Natural killer cell (primary cell): ENCODE measurements around the gene ZNF318. TPM values are rescaled to one million over a fixed set of nuclear protein-coding genes. Genes with fewer than 3 reads are reported as not detected.

ENCODE experiments used
- ATAC-seq, 3 donors: fragments of 150-1000 bp in 2 of 3; fragments of 200-7000 bp in 1 of 3; cut with Tn5 transposase; 1 replicate in 1 of 3; 2 replicates in 2 of 3; pipeline ENCODE4 v1.10.0; 2021; ENCODE audit warnings: mild to moderate bottlenecking in 2 of 3, moderate library complexity in 2 of 3
- DNase-seq, 2 donors: peaks; one replicate each; pipeline versions ENCODE4 v3.0.0 to v3.0.0-alpha.2; 2013 to 2021; ENCODE audit warnings: mixed read lengths in 1 of 2
- H3K27ac ChIP-seq: one replicate; pipeline ENCODE4 v1.5.1; 2013; ENCODE audit warnings: mild to moderate bottlenecking, low read length
- H3K27me3 ChIP-seq: one replicate; pipeline ENCODE4 v1.6.1; 2013; ENCODE audit warnings: low read length; ENCODE audit not compliant: control insufficient read depth, insufficient read depth
- H3K36me3 ChIP-seq: one replicate; pipeline ENCODE4 v1.6.1; 2013; ENCODE audit warnings: low read length; ENCODE audit not compliant: control insufficient read depth, insufficient read depth
- H3K4me1 ChIP-seq: one replicate; pipeline ENCODE4 v1.6.1; 2013; ENCODE audit warnings: low read length; ENCODE audit not compliant: control insufficient read depth, insufficient read depth
- H3K4me3 ChIP-seq: one replicate; pipeline ENCODE4 v1.5.1; 2013; ENCODE audit warnings: low read length
- H3K9me3 ChIP-seq: one replicate; pipeline ENCODE4 v1.6.1; 2013; ENCODE audit warnings: low read length; ENCODE audit not compliant: control insufficient read depth, insufficient read depth
- H3K27ac Mint-ChIP-seq, 2 donors: one replicate each; pipeline ENCODE4 v1.8.0; 2022; ENCODE audit warnings: mild to moderate bottlenecking in 2 of 2, mixed read lengths in 2 of 2, moderate library complexity in 1 of 2
- H3K27me3 Mint-ChIP-seq, 2 donors: one replicate each; pipeline ENCODE4 v1.8.0; 2022; ENCODE audit warnings: low read depth in 2 of 2, mixed read lengths in 2 of 2
- H3K36me3 Mint-ChIP-seq: one replicate; pipeline ENCODE4 v1.8.0; 2022; ENCODE audit warnings: mixed read lengths
- H3K4me1 Mint-ChIP-seq, 2 donors: one replicate each; pipeline ENCODE4 v1.8.0; 2022; ENCODE audit warnings: mixed read lengths in 2 of 2
- H3K4me3 Mint-ChIP-seq: one replicate; pipeline ENCODE4 v1.8.0; 2022; ENCODE audit warnings: mild to moderate bottlenecking, moderate library complexity, mixed read lengths
- H3K9me3 Mint-ChIP-seq, 2 donors: one replicate each; pipeline ENCODE4 v1.8.0; 2022; ENCODE audit warnings: mixed read lengths in 2 of 2
- WGBS: methylation state at CpG from one replicate; pipeline ENCODE4 v1.1.7; 2013; ENCODE audit warnings: missing lambda C conversion rate; ENCODE audit not compliant: insufficient coverage; 5-methylcytosine and 5-hydroxymethylcytosine counted together
- intact Hi-C: fragments of 100-400 bp; cut with micrococcal nuclease; formaldehyde crosslinking; loops from one replicate; pipeline ENCODE4 v1.14.2; 2022
- total RNA-seq, 4 donors: library from RNA; stranded (reverse); fragments of 120-200 nt in 1 of 4; gene quantifications; one replicate each; pipeline versions ENCODE4 v1.2.3 to v1.2.4, GENCODE V29; 2013 to 2022
- TF ChIP-seq, protein P1 (sequence below): fragments of 200-600 bp; IDR thresholded peaks from one replicate; pipeline ENCODE4 v1.8.0; 2022; ENCODE audit warnings: antibody characterized with exemption

ZNF318 gene
- total RNA-seq, 3 donors from 2014 or later (not counting 1 experiment from before 2014, with no cell fraction given): 34.6 to 45.9 (median 43.0) TPM

DNA sequence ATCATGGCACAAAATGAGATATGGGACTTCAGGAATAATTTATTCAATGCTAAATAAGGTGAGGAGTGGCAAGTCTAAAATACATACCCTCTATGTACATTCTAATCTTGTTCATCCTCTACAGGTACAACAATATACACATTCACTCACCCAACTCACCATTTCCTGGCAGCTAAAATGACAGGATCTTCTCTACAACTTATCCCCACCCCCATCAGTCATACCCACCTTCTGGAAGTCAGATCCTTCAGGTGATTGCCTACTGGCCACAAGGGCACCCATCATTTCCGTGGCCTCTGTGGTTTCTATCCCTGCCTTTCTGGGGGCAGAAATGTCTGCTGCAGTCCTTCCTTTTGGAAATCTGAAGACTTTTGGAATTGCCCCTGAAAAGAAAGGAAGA is 38.0 kb downstream of the ZNF318 start:
- DNase-seq (peak in 1 of 2 donors; percentile 10), ATAC-seq (no peak)
- no peak overlapping the region for H3K27ac ChIP-seq
- H3K4me3 Mint-ChIP-seq: no peak overlapping the region
- intact Hi-C loops: no loop called here
- no peaks in the 10 kb centered on the region for H3K9me3 ChIP-seq
- no peaks in the 10 kb centered on the region for H3K4me1 ChIP-seq
- H3K27me3 Mint-ChIP-seq: no peaks in the 10 kb centered on the region
- no peak overlapping the region for H3K27ac Mint-ChIP-seq
- peaks cover 0 to 5% of the 10 kb centered on the region in 2 donors for H3K4me1 Mint-ChIP-seq
- 32% methylated on average over 1 of the region's 1 CpG for WGBS
- H3K4me3 ChIP-seq: no peak overlapping the region
- peaks cover 4% of the 10 kb centered on the region for H3K36me3 ChIP-seq
- H3K27me3 ChIP-seq: no peaks in the 10 kb centered on the region
- no peaks in the 10 kb centered on the region for H3K36me3 Mint-ChIP-seq
- TF ChIP-seq, protein P1, sequence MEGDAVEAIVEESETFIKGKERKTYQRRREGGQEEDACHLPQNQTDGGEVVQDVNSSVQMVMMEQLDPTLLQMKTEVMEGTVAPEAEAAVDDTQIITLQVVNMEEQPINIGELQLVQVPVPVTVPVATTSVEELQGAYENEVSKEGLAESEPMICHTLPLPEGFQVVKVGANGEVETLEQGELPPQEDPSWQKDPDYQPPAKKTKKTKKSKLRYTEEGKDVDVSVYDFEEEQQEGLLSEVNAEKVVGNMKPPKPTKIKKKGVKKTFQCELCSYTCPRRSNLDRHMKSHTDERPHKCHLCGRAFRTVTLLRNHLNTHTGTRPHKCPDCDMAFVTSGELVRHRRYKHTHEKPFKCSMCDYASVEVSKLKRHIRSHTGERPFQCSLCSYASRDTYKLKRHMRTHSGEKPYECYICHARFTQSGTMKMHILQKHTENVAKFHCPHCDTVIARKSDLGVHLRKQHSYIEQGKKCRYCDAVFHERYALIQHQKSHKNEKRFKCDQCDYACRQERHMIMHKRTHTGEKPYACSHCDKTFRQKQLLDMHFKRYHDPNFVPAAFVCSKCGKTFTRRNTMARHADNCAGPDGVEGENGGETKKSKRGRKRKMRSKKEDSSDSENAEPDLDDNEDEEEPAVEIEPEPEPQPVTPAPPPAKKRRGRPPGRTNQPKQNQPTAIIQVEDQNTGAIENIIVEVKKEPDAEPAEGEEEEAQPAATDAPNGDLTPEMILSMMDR: no peak
- no peaks in the 10 kb centered on the region for H3K9me3 Mint-ChIP-seq

DNA sequence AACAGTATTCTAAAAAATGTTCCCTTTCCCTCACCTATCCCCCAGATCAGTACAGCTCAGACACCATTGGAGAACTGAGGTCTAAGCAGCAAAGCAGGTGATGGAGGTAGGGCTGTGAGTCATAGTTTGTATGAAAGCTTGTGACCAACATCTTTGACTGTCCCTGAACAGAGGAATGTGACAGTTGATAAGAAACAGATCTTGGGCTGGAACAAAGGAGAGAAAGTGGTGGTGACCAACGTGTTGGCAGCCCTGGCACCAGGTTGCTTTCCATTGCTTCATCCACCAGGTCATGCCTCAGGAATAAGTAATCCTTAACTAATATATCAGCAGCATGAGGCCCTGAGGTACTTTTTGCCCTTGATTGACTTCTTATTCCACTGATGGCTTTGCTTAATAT is 40.9 kb downstream of the ZNF318 start:
- DNase-seq (no peak), ATAC-seq (no peak)
- Histone ChIP-seq H3K27me3 (no peaks in the 10 kb centered on the region), H3K4me3 (no peak overlapping the region), H3K9me3 (no peaks in the 10 kb centered on the region), H3K36me3 (no peaks in the 10 kb centered on the region), H3K27ac (no peak overlapping the region), H3K4me1 (no peaks in the 10 kb centered on the region)
- Mint-ChIP-seq H3K36me3 (no peaks in the 10 kb centered on the region), H3K4me3 (no peak overlapping the region), H3K9me3 (no peaks in the 10 kb centered on the region), H3K27ac (no peak overlapping the region), H3K27me3 (no peaks in the 10 kb centered on the region), H3K4me1 (peaks cover 0 to 5% of the 10 kb centered on the region in 2 donors)
- WGBS: 67% methylated on average over 1 of the region's 1 CpG
- TF ChIP-seq, protein P1: no peak
- intact Hi-C loops: no loop called here

DNA sequence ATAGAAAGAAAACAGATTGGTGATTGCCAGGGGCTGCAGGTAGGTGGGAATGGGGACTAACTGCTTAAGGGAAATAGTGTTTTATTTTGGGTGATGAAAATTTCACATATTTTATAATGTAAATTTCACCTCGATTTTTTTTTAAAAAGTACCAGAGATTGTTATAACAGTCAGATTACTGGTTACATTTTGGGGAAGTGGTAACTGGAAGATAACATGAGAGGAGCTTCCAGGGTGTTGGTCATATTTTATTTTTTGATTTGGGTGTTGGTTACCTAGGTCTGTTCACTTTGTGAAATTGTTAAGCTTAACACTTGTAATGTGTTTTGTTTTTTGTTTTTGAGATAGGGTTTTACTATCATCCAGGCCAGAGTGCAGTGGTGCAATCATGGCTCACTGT is 43.6 kb downstream of the ZNF318 start:
- no peak overlapping the region for H3K4me3 Mint-ChIP-seq
- H3K4me3 ChIP-seq: no peak overlapping the region
- H3K27ac ChIP-seq: no peak overlapping the region
- H3K4me1 ChIP-seq: no peaks in the 10 kb centered on the region
- no peaks in the 10 kb centered on the region for H3K9me3 ChIP-seq
- H3K27me3 ChIP-seq: no peaks in the 10 kb centered on the region
- H3K36me3 ChIP-seq: no peaks in the 10 kb centered on the region
- WGBS: no CpG with 5 or more reads among the region's 1 CpG
- H3K9me3 Mint-ChIP-seq: no peaks in the 10 kb centered on the region
- no peaks in the 10 kb centered on the region for H3K4me1 Mint-ChIP-seq
- DNase-seq (no peak), ATAC-seq (no peak)
- no peaks in the 10 kb centered on the region for H3K27me3 Mint-ChIP-seq
- H3K36me3 Mint-ChIP-seq: no peaks in the 10 kb centered on the region
- intact Hi-C loops: no loop called here
- TF ChIP-seq, protein P1: no peak
- no peak overlapping the region for H3K27ac Mint-ChIP-seq

DNA sequence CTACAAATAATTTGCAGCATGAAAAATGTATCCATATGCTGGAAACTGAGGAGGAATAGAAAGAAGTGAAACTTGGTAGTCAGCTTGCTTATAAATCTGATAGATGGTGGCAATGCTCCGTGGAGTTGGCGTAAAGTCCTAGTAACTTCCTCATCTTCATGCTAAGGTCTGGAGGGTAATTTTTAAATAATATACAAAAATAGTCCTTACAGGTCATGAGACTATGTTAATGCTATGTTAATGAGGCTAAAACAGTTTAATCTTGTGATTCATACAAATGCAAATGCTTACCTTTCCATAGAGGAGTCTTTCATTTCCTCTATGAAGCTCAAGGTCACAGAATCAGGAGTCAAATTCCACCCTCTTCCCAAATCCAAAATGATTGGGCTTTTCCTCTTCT is 51.4 kb downstream of the ZNF318 start:
- intact Hi-C loops: no loop called here
- H3K36me3 Mint-ChIP-seq: no peaks in the 10 kb centered on the region
- no peak for DNase-seq

More for the DNA sequence above, 51.4 kb downstream of the ZNF318 start:
- Mint-ChIP-seq H3K4me3 (no peak overlapping the region), H3K4me1 (no peaks in the 10 kb centered on the region), H3K9me3 (no peaks in the 10 kb centered on the region), H3K27ac (no peak overlapping the region), H3K27me3 (no peaks in the 10 kb centered on the region)
- Histone ChIP-seq H3K27me3 (no peaks in the 10 kb centered on the region), H3K9me3 (no peaks in the 10 kb centered on the region), H3K36me3 (no peaks in the 10 kb centered on the region), H3K4me3 (no peak overlapping the region), H3K27ac (peak overlapping the region; percentile 17), H3K4me1 (no peaks in the 10 kb centered on the region)
- TF ChIP-seq, protein P1: no peak
- ATAC-seq: no peak
- WGBS: no CpG with 5 or more reads among the region's 2 CpGs
